Neural progenitor cell (in vitro differentiated cells): ENCODE measurements around the gene BTBD9.

Source experiments
- CTCF ChIP-seq: fragments of 200-600 bp; sonication (generic); IDR thresholded peaks from 2 replicates; pipeline ENCODE4 v1.5.1; 2017; ENCODE audit warnings: antibody characterized with exemption, mild to moderate bottlenecking
- EZH2 ChIP-seq: fragments of 200-600 bp; sonication (generic); IDR thresholded peaks from 2 replicates; pipeline ENCODE4 v1.6.1; 2017; ENCODE audit warnings: antibody characterized with exemption, mild to moderate bottlenecking, moderate library complexity
- EZH2phosphoT487 ChIP-seq: fragments of 200-600 bp; sonication (generic); IDR thresholded peaks from 2 replicates; pipeline ENCODE4 v1.6.1; 2017; ENCODE audit warnings: antibody characterized with exemption

DNA sequence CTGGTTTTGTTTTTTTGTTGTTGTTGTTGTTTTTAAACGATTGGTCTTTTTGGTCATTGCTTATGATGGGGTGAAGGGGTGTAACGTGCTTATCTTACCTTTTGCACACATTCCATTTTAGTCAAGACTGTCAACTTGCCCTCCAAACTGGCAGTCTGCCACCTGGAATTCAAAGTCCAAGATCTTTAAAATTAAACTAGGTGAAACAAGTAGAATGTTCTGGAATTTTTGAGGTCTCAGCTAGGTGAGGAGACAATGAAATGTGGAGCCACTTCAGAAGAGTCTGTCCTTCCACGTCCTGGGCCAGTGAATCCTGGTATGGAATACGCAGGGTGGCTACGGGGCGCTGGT lies 475.6 kb downstream of the BTBD9 start:
- TF ChIP-seq EZH2, result no peak
- TF ChIP-seq CTCF, result no peak
- TF ChIP-seq EZH2phosphoT487, result no peak
